Right atrium auricular region (tissue), 2 donors: Measurements from ENCODE around the gene NEMP1. TPM values are rescaled to one million over a fixed set of nuclear protein-coding genes. Genes with fewer than 3 reads are reported as not detected.

ENCODE experiments used
- DNase-seq: peaks from one replicate; pipeline ENCODE4 v3.0.0-alpha.2; 2019; ENCODE audit warnings: low spot score
- H3K27ac ChIP-seq, 2 donors: fragments of 200-600 bp; sonication (generic); 1 replicate in 1 of 2; 2 replicates in 1 of 2; pipeline ENCODE4 v1.5.1; 2016 to 2019
- H3K27me3 ChIP-seq, 2 donors: fragments of 200-600 bp; sonication (generic); one replicate each; pipeline versions ENCODE4 v1.5.1 to v1.6.0; 2017 to 2019
- H3K36me3 ChIP-seq: fragments of 200-600 bp; sonication (generic); one replicate; pipeline ENCODE4 v1.5.1; 2016
- H3K4me1 ChIP-seq, 2 donors: fragments of 200-600 bp; sonication (generic); one replicate each; pipeline versions ENCODE4 v1.5.1 to v1.6.0; 2017 to 2019
- H3K4me3 ChIP-seq, 2 donors: fragments of 200-600 bp; sonication (generic); 1 replicate in 1 of 2; 2 replicates in 1 of 2; pipeline ENCODE4 v1.5.1; 2017 to 2019; ENCODE audit warnings: mild to moderate bottlenecking in 1 of 2, moderate library complexity in 1 of 2
- H3K9me3 ChIP-seq, 2 donors: fragments of 200-600 bp; sonication (generic); one replicate each; pipeline ENCODE4 v1.5.1; 2019
- total RNA-seq, 2 donors: library from RNA; depleted of rRNA; stranded (reverse); fragments of >200 nt; gene quantifications; one replicate each; pipeline ENCODE4 v1.1.0, GENCODE V29; 2016
- TF ChIP-seq, protein P1 (sequence below), 2 donors: fragments of 200-600 bp; sonication (generic); IDR thresholded peaks; one replicate each; pipeline ENCODE4 v1.5.1; 2019; ENCODE audit warnings: antibody characterized with exemption in 2 of 2

The NEMP1 gene
- total RNA-seq, 2 donors from 2014 or later: 1.9 to 2.2 TPM

DNA sequence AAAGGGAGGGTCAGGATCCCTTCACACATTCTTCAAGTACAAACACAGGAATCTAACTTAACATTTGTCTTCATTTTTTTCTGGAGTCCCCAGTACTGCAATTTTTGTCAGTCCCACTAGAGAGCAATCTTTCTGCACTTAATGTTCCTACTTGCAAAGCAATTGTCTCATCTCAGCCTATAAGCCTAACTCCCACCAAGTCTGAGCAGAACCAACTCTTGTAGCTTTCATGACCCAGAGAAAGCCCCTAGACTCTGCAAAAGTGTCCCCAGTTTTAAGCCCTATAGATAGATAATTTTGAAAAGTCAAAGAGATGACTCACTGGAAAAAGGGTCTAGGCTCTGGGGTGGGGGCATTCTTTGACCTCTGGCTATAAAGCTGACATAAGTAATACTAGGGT, 70.4 kb downstream of the NEMP1 start:
- Histone ChIP-seq H3K4me1 (peaks cover 0 to 22% of the 10 kb centered on the region in 2 donors), H3K9me3 (no peaks in the 10 kb centered on the region), H3K36me3 (peaks cover 13% of the 10 kb centered on the region), H3K27ac (no peak overlapping the region), H3K4me3 (no peak overlapping the region), H3K27me3 (no peaks in the 10 kb centered on the region)
- no peak for DNase-seq
- TF ChIP-seq, protein P1, sequence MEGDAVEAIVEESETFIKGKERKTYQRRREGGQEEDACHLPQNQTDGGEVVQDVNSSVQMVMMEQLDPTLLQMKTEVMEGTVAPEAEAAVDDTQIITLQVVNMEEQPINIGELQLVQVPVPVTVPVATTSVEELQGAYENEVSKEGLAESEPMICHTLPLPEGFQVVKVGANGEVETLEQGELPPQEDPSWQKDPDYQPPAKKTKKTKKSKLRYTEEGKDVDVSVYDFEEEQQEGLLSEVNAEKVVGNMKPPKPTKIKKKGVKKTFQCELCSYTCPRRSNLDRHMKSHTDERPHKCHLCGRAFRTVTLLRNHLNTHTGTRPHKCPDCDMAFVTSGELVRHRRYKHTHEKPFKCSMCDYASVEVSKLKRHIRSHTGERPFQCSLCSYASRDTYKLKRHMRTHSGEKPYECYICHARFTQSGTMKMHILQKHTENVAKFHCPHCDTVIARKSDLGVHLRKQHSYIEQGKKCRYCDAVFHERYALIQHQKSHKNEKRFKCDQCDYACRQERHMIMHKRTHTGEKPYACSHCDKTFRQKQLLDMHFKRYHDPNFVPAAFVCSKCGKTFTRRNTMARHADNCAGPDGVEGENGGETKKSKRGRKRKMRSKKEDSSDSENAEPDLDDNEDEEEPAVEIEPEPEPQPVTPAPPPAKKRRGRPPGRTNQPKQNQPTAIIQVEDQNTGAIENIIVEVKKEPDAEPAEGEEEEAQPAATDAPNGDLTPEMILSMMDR (IDR thresholded peaks at IDR 0.05): peak; percentile 26 to 58

- TF ChIP-seq, protein P1 (IDR thresholded peaks at IDR 0.05): peak in 1 of 2 donors; percentile 9
- H3K27ac ChIP-seq: peak overlapping the region in 1 of 2 donors; percentile 41
- H3K36me3 ChIP-seq: peaks cover 26% of the 10 kb centered on the region
- H3K4me1 ChIP-seq: peaks cover 0 to 25% of the 10 kb centered on the region in 2 donors
- H3K9me3 ChIP-seq: no peaks in the 10 kb centered on the region
- no peak for DNase-seq
- H3K27me3 ChIP-seq: no peaks in the 10 kb centered on the region
- peak overlapping the region; percentile 90 to 96 for H3K4me3 ChIP-seq
Observed at GRCh38 chr12:57006809-57007475, 71.6 kb downstream of the NEMP1 start.

DNA sequence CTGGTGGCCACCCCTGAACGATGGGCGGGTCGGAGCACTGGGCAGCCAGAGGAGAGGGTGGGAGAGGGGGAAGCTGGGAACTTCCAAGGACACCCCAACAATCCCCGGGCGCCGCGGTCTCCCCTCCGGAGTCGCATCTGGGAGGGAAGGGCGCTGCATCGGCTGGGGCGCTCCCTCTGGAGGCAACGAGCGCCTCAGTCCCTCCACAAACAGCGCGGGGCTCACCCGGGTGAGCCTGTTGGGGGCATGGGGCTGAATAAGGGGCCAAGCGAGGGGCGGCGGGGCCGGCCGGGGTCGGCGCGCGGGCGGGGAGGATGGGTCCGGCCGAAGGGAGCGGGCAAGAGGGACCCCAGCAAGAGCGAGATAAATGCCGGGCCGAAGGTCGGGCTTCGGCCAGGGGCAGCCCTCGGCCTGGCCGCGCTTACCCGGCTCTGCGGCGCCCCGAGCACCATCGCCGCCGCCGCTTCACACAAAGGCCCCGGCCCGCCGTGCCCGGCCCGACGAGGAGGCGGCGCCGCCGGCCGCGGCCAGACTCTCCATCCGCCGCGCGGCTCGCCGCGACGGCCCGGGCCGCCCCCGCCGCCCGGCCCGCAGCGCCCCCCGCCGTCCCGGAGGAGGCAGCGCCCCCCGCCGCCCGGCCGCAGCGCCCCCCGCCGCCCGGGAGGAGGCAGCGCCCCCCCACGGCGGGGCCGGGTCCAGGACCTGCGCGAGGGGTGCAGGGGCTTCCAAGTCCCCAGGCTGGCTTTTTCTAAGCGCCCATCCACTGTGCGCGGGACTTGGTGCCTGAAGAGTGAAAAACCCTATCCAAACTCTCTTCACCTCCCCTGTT, 72.4 kb downstream of the NEMP1 start, which contains the start of gene ZBTB39:
Gene ZBTB39, minus strand, starts transcription at position 567 of the 829 bp plus-strand sequence. CDS start 1,629 bp downstream, outside the sequence.
- DNase-seq: no peak
- peak within 1 kb of the TSS; percentile 90 to 96 for H3K4me3 ChIP-seq
- H3K36me3 ChIP-seq: peaks cover 29% of the 10 kb centered on the region

More for the DNA sequence above, 72.4 kb downstream of the NEMP1 start, which contains the start of gene ZBTB39:
- peak within 1 kb of the TSS; percentile 78 to 87 for H3K27ac ChIP-seq
- TF ChIP-seq, protein P1 (IDR thresholded peaks at IDR 0.05): peak; percentile 57 to 67
- peaks cover 0 to 32% of the 10 kb centered on the region in 2 donors for H3K4me1 ChIP-seq
- H3K9me3 ChIP-seq: no peaks in the 10 kb centered on the region
- no peaks in the 10 kb centered on the region for H3K27me3 ChIP-seq

Other genes starting within 250 kb of the NEMP1 start
- gene SDR9C7, start 144.4 kb downstream of the NEMP1 start, total RNA-seq: under 1 TPM in 1 of 2 donors, not detected in 1; 0.28 TPM
- gene RDH16, start 121.2 kb downstream of the NEMP1 start, total RNA-seq: under 1 TPM in 1 of 2 donors, not detected in 1; 0.16 TPM
- 1 to 10 TPM; 3.0 to 5.9 TPM for gene ZBTB39, start 72.2 kb downstream of the NEMP1 start, total RNA-seq
- gene TAC3, start 62.3 kb downstream of the NEMP1 start, total RNA-seq: not detected
- under 1 TPM in 1 of 2 donors, not detected in 1; 0.08 TPM for gene MYO1A, start 28.7 kb downstream of the NEMP1 start, total RNA-seq
- 10 to 100 TPM in 1 of 2 donors, 1 to 10 TPM in 1; 9.0 to 21.1 TPM for gene NAB2, start 10.3 kb upstream of the NEMP1 start, total RNA-seq
- gene STAT6, start 32.6 kb upstream of the NEMP1 start, total RNA-seq: 10 to 100 TPM; 34.3 to 64.3 TPM
- gene LRP1, start 49.7 kb upstream of the NEMP1 start, total RNA-seq: 100 to 1,000 TPM in 1 of 2 donors, 10 to 100 TPM in 1; 89.4 to 211 TPM
- not detected for gene LRP1-AS, start 68.8 kb upstream of the NEMP1 start, total RNA-seq
- gene NXPH4, start 138.0 kb upstream of the NEMP1 start, total RNA-seq: 1 to 10 TPM in 1 of 2 donors, under 1 TPM in 1; 0.28 to 1.1 TPM
- gene SHMT2, start 150.9 kb upstream of the NEMP1 start, total RNA-seq: 10 to 100 TPM; 16.6 to 33.0 TPM
- under 1 TPM; 0.48 to 0.59 TPM for gene STAC3, start 172.4 kb upstream of the NEMP1 start, total RNA-seq